Esophagus muscularis mucosa (tissue), 4 donors: ENCODE data around the gene TRAPPC3L.

Experiments used
- EP300 ChIP-seq: sonication (generic); formaldehyde crosslinking; IDR thresholded peaks from one replicate; pipeline ENCODE4 v1.6.1; 2017; ENCODE audit warnings: antibody characterized with exemption
- POLR2A ChIP-seq: fragments of 450-650 bp; IDR thresholded peaks from one replicate; pipeline ENCODE4 v1.6.1; 2017; ENCODE audit warnings: antibody characterized with exemption, moderate library complexity, mild to moderate bottlenecking, low read depth
- POLR2AphosphoS5 ChIP-seq, 2 donors: sonication (generic); formaldehyde crosslinking; IDR thresholded peaks; one replicate each; pipeline ENCODE4 v1.6.1; 2017; ENCODE audit warnings: antibody characterized with exemption in 2 of 2
- TF ChIP-seq, protein P1 (sequence below), 3 experiments: fragments of 200-600 bp in 2 of 3; fragments of 450-650 bp in 1 of 3; sonication (generic) in 2 of 3; IDR thresholded peaks; one replicate each; pipeline ENCODE4 v1.5.1; 2017 to 2019; ENCODE audit warnings: antibody characterized with exemption in 3 of 3, mild to moderate bottlenecking in 2 of 3, moderate library complexity in 1 of 3

DNA sequence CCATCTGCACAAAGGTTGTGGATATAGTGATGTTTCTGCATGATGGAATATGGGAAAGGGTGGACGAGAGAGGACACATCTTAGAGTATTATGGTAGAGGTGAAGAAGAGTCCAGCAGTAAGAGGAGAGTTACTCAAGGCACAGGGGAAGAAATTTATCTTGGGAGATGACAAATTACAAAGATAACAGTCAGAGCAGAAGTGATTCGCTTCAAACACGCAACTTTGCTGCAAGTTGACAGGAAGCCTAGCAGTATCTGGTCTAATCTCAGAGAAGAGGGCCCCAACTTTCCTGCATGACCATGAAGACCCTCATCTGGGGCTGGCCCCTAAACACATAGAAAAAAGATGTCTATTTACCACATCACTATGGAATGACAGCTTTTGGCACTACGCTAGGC is 85.6 kb downstream of the TRAPPC3L start:
- TF ChIP-seq, protein P1, sequence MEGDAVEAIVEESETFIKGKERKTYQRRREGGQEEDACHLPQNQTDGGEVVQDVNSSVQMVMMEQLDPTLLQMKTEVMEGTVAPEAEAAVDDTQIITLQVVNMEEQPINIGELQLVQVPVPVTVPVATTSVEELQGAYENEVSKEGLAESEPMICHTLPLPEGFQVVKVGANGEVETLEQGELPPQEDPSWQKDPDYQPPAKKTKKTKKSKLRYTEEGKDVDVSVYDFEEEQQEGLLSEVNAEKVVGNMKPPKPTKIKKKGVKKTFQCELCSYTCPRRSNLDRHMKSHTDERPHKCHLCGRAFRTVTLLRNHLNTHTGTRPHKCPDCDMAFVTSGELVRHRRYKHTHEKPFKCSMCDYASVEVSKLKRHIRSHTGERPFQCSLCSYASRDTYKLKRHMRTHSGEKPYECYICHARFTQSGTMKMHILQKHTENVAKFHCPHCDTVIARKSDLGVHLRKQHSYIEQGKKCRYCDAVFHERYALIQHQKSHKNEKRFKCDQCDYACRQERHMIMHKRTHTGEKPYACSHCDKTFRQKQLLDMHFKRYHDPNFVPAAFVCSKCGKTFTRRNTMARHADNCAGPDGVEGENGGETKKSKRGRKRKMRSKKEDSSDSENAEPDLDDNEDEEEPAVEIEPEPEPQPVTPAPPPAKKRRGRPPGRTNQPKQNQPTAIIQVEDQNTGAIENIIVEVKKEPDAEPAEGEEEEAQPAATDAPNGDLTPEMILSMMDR (IDR thresholded peaks at IDR 0.05): no peak
- TF ChIP-seq POLR2A: no peak
- TF ChIP-seq POLR2AphosphoS5 (IDR thresholded peaks at IDR 0.05): no peak
- no peak for TF ChIP-seq EP300
